NCI-H2107 (cell line): Measurements from ENCODE around the gene RABEP2.
"Not testable (repeated sequence)": the region's sequence is repeated elsewhere in the genome, so short reads cannot be mapped to it uniquely, and the experiment has no call there.

Experiments
- DNase-seq: peaks from one replicate; lab custom pipeline; 2025; lab: John Stamatoyannopoulos, UW

The RABEP2 gene

GRCh38 chr16:28878083-28878926 lies 46.7 kb downstream of the RABEP2 start, which contains the start of gene ATP2A1:
Gene ATP2A1, plus strand, starts transcription at chr16:28878488. Its CDS starts 184 bp downstream, at chr16:28878672.
- DNase-seq = no peak

GRCh38 chr16:28877655-28878000 lies 47.4 kb downstream of the RABEP2 start:
- no peak for DNase-seq

DNA sequence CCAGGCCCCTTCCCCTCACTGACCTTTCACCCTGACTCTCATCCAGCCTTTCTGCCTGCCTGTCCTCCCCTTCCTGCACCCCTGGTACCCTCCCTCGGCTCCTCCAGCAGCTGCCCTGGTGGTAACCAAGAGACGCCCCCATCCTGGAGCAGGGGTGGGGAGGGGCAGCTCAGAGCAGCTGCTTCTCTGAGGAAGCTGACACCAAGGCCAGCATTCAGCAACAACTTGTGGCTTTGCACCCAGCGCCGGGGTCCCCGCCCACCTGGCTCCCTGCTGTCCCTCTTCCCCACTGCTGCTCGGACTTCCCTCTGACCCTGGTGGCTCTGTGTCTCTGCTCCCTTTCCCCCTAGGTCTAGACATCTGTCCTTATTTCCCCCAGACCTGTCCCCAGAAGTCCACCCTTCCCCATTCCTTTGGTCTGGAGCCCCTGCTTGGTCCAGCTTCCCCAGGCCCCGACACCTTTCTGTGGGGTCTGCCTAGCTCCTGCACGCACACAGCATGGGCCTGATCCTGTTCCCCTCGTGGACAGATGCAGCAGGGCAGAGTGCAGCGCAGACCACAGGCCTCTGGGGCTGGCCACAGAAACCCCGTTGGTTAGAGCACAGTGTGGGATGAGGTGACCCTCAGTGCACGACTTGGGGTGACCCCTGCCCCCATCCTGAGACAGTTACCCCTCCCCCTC lies 47.9 kb downstream of the RABEP2 start:
- no peak for DNase-seq

DNA sequence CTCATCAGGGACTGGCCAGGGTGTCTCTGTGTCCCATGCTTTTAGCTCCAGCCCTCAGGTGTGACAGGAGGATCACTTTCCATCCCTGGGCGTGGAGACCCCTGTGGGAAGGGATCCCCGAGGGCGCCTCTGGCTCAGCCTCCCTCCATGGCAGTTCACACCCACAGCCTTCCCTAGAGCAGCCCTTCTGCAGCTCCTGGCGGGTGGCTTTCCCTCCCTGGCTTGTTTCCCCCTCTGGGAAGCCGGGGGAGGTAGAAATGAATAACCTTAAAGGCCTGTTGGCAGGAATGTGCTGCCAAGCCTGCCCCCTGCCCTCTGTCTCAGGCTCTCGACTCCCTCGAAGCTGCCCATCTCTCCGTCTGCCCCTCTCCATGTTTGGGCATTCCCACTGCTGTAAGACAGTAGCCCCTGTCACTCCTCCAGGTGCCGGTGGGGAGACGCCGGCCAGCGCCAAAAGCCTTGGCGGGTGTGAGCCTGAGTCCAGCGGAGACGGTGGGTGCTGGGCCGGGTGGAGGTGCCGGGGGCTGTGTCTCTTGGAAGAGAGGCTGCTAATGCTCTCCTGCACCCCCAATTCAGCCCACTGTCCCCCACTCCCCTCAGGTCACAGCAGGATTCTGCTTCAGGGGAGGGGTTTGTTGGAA lies 48.9 kb downstream of the RABEP2 start:
- no peak for DNase-seq

DNA sequence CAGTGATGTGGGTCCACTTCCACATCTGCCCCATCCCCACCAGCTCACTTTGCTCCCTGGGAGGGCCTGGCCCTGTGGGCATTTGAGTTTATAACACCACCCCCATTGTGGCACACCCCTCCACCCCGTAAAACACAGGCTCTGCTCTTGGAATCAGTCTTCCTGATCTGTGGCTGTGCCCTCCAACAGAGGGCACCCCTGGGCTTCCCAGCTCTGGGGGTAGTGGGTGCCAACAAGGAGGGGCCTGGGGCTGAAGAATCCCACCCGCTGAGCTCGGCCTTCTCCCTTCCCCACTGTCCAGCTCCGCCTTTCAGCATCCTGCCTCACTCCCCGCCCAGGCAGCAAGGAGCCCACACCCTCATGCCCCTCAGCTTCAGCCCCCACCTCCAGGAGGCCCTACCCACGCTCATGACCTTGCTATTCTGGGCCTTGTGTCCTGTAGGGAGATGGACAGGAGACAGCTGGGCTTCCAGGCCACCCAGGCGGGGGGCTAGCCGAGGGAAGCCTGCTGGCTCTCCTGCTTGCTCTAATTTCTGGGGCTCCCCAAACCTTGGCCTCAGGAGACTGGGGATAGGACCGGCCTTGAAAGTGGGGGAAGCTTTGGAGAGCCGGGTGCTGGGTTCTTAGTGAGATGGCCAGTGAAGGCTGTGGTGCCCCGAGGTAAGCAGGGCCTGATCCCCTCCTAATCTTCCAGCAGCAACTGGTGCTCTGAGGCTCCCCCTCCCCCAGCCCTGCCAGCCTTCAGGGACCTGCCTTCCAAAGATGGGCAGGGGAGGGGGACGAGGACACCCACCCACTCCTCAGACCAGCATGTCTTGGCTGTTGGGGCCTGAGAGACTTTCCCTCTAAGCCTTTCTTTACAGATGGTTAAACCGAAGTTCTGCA lies 49.7 kb downstream of the RABEP2 start:
- DNase-seq = no peak

DNA sequence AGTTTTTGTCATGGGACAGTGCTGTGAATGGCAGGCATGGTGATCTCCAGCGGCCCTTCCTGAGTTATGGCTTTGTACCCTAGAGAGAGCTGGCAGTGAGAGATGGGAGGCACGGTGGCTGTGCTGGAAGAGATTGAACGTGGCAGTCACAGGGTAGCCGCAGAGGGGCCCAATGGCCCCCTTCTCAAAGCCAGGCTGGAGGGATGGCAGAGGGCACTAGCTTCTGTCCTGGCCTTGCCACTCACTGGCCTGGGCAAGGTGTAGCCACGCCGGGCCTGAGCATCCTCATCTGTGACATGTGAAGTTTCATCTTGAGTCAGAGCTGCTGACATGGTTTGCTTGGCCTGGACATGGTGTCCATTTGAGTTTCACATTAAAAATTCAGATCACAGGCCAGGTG lies 50.6 kb downstream of the RABEP2 start:
- no peak for DNase-seq

- no peak for DNase-seq
Measured at GRCh38 chr16:28873543-28874201, 51.4 kb downstream of the RABEP2 start.

DNA sequence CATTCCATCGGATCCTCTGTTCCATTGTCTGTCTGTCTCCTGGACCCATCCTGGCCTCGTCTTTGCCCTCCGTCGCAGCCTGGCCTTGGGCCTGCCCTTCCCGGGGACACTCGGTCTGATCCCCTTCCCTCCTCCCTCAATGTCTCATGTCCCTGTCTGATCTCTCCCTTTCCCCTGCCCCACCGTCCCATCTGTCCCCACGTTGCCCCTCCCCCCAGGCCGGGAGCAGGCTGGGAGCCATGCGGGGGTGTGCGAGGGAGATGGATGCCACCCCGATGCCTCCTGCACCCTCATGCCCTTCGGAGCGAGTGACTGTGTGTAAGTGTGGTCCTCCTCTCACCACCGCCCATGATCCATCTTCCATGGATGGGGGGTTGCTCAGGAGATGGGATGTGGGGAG lies 52.1 kb downstream of the RABEP2 start:
- DNase-seq = no peak

GRCh38 chr16:28869201-28869600 lies 55.8 kb downstream of the RABEP2 start:
- no peak for DNase-seq

- DNase-seq = not testable (repeated sequence)
Measured at GRCh38 chr16:28867646-28868045, 57.4 kb downstream of the RABEP2 start.

- no peak for DNase-seq
Measured at GRCh38 chr16:28867241-28867640, 57.8 kb downstream of the RABEP2 start.

DNA sequence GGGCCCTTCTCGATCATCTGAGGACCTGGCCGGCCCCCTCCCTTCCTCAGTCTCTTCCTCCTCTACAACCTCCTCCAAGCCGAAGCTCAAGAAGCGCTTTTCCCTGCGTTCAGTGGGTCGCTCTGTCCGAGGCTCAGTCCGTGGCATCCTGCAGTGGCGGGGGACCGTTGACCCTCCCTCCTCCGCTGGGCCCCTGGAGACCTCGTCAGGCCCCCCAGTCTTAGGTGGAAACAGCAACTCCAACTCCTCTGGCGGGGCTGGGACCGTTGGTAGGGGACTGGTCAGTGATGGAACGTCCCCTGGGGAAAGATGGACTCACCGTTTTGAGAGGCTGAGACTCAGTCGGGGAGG lies 58.6 kb downstream of the RABEP2 start:
- DNase-seq = no peak

- DNase-seq = no peak
Measured at GRCh38 chr16:28865722-28866453, 59.1 kb downstream of the RABEP2 start.

GRCh38 chr16:28865001-28865688 lies 59.9 kb downstream of the RABEP2 start:
- DNase-seq = no peak

GRCh38 chr16:28863929-28864793 lies 60.9 kb downstream of the RABEP2 start:
- no peak for DNase-seq

DNA sequence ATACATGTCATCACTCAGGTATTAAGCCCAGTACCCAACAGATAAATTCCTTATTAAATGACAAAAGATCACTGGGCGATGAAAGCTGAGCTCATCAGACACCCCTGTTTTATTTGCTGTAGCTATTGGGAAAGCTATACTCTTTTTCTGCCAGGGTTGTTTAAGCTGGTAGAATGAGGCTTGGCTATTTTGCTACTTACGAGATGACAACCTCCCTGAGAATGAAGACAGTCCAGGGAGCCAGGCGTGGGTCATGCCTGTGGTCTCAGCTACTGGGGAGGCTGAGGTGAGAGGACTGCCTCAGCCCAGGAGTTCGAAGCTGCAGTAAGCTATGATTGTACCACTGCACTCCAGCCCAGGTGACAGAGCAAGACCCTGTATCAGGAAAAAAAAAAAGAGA lies 65.7 kb downstream of the RABEP2 start:
- no peak for DNase-seq

DNA sequence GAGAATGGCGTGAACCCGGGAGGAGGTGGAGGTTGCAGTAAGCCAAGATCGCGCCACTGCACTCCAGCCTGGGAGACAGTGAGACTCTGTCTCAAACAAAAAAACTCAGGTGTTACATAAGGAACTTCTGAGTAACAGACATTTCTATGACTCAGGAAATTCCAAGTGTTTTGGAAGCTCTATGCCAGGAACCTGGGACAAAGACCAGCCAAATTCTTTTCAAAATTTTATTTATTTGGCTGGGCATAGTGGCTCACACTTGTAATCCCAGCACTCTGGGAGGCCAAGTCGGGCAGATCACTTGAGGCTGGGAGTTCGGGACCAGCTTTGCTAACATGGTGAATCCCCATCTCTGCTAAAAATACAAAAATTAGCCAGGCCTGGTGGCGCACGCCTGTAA lies 66.6 kb downstream of the RABEP2 start:
- no peak for DNase-seq
